NCI-H345 treated with DMSO at 0.1 percent for 48 hours (cell line): ENCODE measurements around the gene MAPK14.

Source experiments
- DNase-seq: peaks from one replicate; lab custom pipeline; 2025; ENCODE audit not compliant: unreplicated experiment; lab: John Stamatoyannopoulos, UW

MAPK14 gene

GRCh38 chr6:36132246-36132895 is 104.8 kb downstream of the MAPK14 start:
- DNase-seq = no peak

GRCh38 chr6:36133148-36133547 is 105.5 kb downstream of the MAPK14 start:
- no peak for DNase-seq

- DNase-seq = no peak
Measured at GRCh38 chr6:36133912-36134311, 106.3 kb downstream of the MAPK14 start.

- DNase-seq = no peak
Measured at GRCh38 chr6:36135053-36135731, 107.6 kb downstream of the MAPK14 start.

GRCh38 chr6:36136034-36136433 is 108.4 kb downstream of the MAPK14 start:
- no peak for DNase-seq

GRCh38 chr6:36136551-36136950 is 108.9 kb downstream of the MAPK14 start:
- DNase-seq = no peak

GRCh38 chr6:36138667-36139066 is 111.1 kb downstream of the MAPK14 start:
- DNase-seq = no peak

GRCh38 chr6:36139431-36139830 is 111.8 kb downstream of the MAPK14 start:
- no peak for DNase-seq

- no peak for DNase-seq
Measured at GRCh38 chr6:36139991-36140710, 112.5 kb downstream of the MAPK14 start.

GRCh38 chr6:36141091-36141490 is 113.5 kb downstream of the MAPK14 start:
- DNase-seq = no peak

- no peak for DNase-seq
Measured at GRCh38 chr6:36141961-36142360, 114.4 kb downstream of the MAPK14 start.

GRCh38 chr6:36142971-36143838 is 115.6 kb downstream of the MAPK14 start:
- no peak for DNase-seq

GRCh38 chr6:36145495-36145894 is 117.9 kb downstream of the MAPK14 start:
- DNase-seq = no peak

- DNase-seq = no peak
Measured at GRCh38 chr6:36147294-36147693, 119.7 kb downstream of the MAPK14 start.

- no peak for DNase-seq
Measured at GRCh38 chr6:36149476-36149875, 121.9 kb downstream of the MAPK14 start.

- no peak for DNase-seq
Measured at GRCh38 chr6:36150283-36150682, 122.7 kb downstream of the MAPK14 start.

- no peak for DNase-seq
Measured at GRCh38 chr6:36154286-36154685, 126.7 kb downstream of the MAPK14 start.

- DNase-seq = no peak
Measured at GRCh38 chr6:36155662-36156061, 128.1 kb downstream of the MAPK14 start.

- DNase-seq = no peak
Measured at GRCh38 chr6:36160147-36160760, 132.6 kb downstream of the MAPK14 start.
